GM10248 (cell line): Measurements from ENCODE around the gene PCNX1.

Experiments
- CTCF ChIA-PET: fragments of 300-600 bp; sonication (Branson Sonifier 250); formaldehyde crosslinking; extraction: SDS; loops from one replicate; lab custom pipeline; 2021; ENCODE audit warnings: antibody characterized with exemption; lab: Yijun Ruan, JAX
- POLR2A ChIA-PET: fragments of 350-650 bp; sonication (Branson Sonifier 250); formaldehyde crosslinking; extraction: SDS; loops from one replicate; lab custom pipeline; 2020; ENCODE audit warnings: antibody characterized with exemption; lab: Yijun Ruan, JAX
- DNase-seq: peaks from one replicate; pipeline ENCODE4 v3.0.0; 2012; ENCODE audit errors: extremely low spot score
- TF ChIP-seq, protein P1 (sequence below): IDR thresholded peaks from 2 replicates; pipeline ENCODE4 v1.5.1; 2012; ENCODE audit warnings: mild to moderate bottlenecking, low read depth; ENCODE audit errors: extremely low read depth, missing control alignments, control extremely low read depth

Gene PCNX1

DNA sequence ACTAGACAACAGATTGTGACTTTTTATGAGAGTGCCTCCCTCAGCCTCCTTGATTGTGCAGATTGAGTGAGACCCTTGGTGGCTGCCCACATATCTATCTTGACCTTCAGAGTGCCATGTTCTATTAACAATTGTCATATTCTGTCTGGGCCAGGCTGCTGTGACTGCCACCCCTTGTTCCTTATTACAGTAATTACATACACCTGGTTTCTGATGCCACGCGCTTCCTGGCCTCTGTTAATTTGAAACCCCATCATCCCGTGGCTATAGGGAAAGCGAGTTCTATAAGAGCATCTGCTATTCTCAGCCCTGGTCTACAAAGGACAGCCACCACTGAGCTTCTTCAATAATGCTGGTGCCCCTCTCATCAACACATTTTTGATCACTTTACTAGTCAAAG is 228.7 kb downstream of the PCNX1 start:
- ChIA-PET CTCF (interaction anchor here (0.9 to 11.4 kb wide), 3 partner anchors 10 to 617 kb away, joined by 3 to 177 read pairs (median 21); no protein-coding TSS in a partner anchor), POLR2A (interaction anchor here (0.6 kb wide), 1 partner anchor 191 kb away, joined by 6 read pairs; no protein-coding TSS in a partner anchor)
- no peak for DNase-seq
- TF ChIP-seq, protein P1, sequence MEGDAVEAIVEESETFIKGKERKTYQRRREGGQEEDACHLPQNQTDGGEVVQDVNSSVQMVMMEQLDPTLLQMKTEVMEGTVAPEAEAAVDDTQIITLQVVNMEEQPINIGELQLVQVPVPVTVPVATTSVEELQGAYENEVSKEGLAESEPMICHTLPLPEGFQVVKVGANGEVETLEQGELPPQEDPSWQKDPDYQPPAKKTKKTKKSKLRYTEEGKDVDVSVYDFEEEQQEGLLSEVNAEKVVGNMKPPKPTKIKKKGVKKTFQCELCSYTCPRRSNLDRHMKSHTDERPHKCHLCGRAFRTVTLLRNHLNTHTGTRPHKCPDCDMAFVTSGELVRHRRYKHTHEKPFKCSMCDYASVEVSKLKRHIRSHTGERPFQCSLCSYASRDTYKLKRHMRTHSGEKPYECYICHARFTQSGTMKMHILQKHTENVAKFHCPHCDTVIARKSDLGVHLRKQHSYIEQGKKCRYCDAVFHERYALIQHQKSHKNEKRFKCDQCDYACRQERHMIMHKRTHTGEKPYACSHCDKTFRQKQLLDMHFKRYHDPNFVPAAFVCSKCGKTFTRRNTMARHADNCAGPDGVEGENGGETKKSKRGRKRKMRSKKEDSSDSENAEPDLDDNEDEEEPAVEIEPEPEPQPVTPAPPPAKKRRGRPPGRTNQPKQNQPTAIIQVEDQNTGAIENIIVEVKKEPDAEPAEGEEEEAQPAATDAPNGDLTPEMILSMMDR, result no peak

DNA sequence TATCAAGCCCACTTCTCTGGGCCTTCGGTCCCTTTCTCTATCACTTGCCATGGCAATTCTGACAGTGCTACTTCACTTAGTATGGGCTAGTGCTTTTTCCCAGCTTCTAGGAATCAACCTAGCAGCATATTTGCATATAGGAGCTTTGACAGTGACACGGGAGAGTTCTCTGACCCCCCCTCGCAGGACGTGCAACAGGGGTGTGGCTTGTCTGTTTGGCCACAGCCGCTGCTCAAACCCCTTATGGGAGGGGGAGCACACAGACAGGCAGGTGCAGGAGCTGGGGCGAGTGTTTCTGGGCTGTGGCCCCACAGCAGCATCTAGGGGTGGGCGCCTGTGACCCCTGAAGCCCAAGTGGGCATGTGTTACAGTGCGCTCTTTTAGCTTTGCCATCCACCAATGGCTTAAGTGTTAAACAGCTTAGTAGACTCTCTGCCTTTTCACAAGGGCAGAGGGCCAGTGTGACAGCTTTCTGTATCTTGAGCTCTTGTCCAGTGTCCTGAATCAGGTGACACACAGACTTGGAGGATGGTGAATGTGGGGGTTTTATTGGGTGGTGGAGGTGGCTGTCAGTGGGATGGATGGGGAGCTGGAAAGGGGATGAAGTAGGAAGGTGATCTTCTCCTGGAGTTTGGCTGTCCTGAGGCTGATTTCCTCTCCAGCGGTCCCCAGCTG is 229.3 kb downstream of the PCNX1 start:
- POLR2A ChIA-PET, result interaction anchor here (0.6 kb wide), 1 partner anchor 190 kb away, joined by 6 read pairs; no protein-coding TSS in a partner anchor
- CTCF ChIA-PET, result interaction anchor here (0.7 to 11.4 kb wide), 8 partner anchors 10 to 719 kb away, joined by 3 to 177 read pairs (median 3); no protein-coding TSS in a partner anchor
- TF ChIP-seq, protein P1, result no peak
- no peak for DNase-seq

DNA sequence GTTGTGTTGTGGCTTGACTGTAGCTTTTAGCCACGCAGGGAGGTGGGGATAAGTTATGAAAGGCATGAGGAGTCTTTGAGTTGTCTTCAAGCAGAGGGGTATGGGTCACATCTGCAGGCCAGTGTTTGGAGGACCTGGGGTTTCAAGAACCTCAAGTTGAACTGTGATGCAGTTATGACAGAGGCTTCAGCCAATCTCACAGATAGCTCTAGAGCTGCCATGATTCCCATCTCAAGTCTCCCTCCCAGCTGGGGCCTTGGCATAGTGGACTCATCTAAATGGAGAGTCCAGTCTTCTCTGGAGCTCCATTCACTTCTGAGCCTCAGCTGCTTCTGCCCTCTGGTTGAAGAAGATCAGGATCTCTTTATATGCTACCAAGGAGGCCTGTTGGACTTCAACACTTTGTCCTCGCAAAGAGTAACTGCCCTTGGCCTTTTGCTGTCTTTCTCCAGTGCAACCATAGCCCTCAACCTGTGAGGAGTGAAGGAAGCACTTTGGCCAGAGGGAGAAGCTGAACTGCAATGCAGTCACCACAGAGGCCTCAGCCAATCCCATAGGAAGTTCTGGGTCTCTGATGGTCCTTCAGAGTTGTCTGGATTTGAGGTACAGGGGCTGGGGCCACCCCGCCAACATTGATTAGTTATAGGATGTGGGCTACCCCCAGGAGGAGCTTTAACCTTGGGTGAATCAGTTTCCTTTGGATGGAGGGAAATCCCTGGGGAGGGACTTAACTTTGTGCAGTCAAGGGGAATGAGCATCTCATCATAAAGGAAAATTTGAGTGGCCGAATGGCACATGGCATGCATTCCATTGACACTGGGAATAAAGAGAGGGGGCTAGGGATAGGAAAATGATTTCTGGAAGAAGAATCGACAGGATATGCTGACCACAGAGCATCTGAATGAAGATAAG is 230.5 kb downstream of the PCNX1 start:
- TF ChIP-seq, protein P1, result no peak
- ChIA-PET CTCF (interaction anchor here (0.8 to 11.4 kb wide), 26 partner anchors 8 to 717 kb away, joined by 3 to 177 read pairs (median 4); no protein-coding TSS in a partner anchor), POLR2A (no interaction called here)
- no peak for DNase-seq

DNA sequence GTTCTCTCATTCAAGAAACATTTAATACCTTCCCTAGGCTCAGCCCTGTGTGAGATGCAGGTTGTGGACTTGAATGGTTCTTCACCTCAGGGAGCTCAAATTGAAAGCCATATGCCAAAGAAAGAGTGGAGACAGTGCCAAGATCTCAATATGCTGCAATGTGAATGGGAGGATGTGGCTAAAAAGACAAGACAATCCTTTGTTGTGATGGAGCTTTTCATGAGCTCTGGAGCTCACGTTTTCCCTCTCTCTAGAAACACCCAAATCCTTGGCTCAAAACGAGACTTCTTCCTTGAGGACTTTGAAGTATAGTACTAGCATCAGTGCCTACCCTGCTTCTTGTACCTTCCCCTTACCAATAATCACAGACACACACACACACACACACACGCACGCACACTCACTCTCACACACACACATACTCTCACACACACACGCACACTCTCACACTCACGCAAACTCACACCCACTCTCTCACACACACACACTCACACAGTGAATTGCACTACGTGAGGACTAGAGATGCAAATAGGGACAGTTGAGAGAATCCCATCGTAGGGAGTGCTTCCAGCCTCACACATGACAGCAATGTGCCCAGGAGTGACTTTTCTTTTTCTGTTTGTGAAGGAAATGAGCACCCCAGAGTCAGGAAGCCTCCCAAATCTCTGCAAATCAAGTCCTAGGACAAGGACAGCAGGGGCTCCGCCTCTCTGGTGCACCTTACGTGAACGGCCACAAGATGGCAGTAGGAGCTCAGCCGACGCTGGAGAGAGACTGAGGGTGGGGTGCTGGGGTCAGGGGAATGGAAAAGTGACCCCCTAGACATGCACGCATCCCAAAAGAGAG is 231.4 kb downstream of the PCNX1 start:
- ChIA-PET POLR2A (no interaction called here), CTCF (interaction anchor here (0.8 to 11.4 kb wide), 25 partner anchors 8 to 719 kb away, joined by 3 to 177 read pairs (median 4); no protein-coding TSS in a partner anchor)
- DNase-seq, result peak; percentile 78
- TF ChIP-seq, protein P1, result peak; percentile 91

DNA sequence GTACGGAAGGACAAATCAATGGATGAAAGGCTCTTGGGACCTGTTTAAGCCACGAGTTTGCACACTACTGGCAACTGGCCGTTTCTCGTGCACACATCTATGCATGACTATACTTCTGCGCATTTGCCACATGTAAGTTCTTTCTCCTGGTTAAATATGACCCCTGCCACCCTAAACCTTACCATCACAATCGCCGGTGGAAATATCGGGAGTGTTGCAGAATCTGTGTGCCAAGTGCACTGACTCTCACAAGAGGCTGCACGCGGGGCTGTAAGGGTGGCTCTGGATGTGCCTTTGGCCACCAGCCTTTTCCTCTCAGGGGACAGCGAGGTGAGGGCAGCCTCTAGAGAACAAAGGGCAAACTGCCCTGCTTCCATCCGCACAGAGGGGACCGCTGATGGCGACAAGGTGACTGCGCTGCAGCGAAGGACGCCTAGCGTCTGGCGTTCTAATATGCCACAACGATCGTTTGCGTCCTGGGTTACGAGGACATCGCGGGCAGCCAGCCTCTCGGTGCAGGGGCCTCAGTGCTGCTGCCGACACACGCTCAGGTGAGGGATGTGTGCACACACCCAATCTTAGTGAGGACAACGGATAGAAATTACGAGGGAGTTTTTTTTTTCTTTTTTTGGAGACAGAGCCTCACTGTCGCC is 232.2 kb downstream of the PCNX1 start:
- DNase-seq, result no peak
- ChIA-PET POLR2A (no interaction called here), CTCF (interaction anchor here (1.0 to 11.4 kb wide), 16 partner anchors 9 to 718 kb away, joined by 3 to 177 read pairs (median 4); no protein-coding TSS in a partner anchor)
- TF ChIP-seq, protein P1, result no peak
